GM21528 (cell line): ENCODE measurements around the gene CNP.

ENCODE experiments used
- ATAC-seq: cut with Tn5 transposase; IDR thresholded peaks from one replicate; pipeline ENCODE4 v1.9.1; 2021; ENCODE audit warnings: mild to moderate bottlenecking, moderate library complexity; ENCODE audit not compliant: unreplicated experiment, low FRiP score

The CNP gene

GRCh38 chr17:42025936-42026335, 59.3 kb downstream of the CNP start:
- ATAC-seq = no peak

DNA sequence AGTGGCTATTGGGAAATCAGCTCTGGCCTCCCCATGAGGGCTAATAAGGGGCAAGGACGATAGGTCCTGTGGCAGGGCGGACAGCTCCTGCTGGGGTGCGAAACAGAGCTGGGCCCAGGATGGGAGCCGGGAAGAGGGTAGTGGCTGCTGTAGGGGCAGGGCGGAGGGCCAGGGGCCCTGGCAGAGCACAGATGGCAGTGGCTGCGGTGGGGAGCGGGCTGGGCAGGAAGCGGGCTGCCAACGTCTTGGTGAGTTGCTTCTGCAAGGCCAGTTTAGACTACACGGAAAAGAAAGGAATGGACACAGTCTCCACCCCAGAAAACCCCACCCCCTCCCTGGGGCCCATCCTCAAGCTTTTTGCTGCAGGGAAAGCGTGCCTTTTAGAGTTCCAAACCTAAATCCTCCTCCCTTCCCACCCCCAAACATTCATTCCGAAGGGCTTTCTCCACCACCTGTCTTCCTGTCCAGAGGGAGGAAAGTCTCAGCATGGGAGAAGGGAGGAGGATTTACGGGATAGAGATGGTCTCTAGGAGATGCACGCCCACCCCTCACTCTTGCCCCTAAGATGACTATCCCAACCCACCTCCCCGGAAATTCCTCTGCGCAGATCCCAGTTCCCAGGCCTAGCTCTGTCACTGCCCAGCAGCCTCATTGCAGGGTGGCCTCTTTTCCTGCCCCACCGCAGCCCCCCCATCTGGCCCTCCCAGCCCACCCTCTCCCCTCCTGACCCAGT, 60.4 kb downstream of the CNP start:
- no peak for ATAC-seq
